Measurements from ENCODE around the gene M1AP. TPM values are rescaled to one million over a fixed set of nuclear protein-coding genes. Genes with fewer than 3 reads are reported as not detected.

Gene M1AP
- total RNA-seq, 4 donors from 2014 or later, result 0.27 TPM; not detected in 3

DNA sequence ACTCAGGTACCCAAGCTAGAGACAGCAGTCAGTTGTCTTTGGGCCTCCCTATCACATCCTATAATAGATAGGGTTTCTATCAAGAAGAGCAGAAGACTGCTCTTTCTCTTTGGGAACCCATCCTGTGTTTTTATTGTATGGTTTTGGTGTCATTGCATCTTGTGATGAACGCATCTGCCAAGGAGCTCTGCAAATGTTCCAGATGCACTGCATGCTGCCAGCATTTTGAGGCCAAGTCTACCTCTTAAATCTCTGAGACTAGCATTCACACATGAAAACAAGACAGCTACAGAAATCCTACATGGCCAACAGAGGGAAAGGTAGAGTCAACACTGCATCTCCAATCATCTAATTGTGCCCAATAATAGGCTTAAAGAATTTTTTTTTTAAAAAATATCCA, 20.0 kb upstream of the M1AP start:
- TF ChIP-seq POLR2AphosphoS5 (IDR thresholded peaks at IDR 0.05) (no peak), POLR2A (IDR thresholded peaks at IDR 0.05) (no peak), EP300 (IDR thresholded peaks at IDR 0.05; ENCODE audit: low read depth) (no peak)
- TF ChIP-seq, protein P1, sequence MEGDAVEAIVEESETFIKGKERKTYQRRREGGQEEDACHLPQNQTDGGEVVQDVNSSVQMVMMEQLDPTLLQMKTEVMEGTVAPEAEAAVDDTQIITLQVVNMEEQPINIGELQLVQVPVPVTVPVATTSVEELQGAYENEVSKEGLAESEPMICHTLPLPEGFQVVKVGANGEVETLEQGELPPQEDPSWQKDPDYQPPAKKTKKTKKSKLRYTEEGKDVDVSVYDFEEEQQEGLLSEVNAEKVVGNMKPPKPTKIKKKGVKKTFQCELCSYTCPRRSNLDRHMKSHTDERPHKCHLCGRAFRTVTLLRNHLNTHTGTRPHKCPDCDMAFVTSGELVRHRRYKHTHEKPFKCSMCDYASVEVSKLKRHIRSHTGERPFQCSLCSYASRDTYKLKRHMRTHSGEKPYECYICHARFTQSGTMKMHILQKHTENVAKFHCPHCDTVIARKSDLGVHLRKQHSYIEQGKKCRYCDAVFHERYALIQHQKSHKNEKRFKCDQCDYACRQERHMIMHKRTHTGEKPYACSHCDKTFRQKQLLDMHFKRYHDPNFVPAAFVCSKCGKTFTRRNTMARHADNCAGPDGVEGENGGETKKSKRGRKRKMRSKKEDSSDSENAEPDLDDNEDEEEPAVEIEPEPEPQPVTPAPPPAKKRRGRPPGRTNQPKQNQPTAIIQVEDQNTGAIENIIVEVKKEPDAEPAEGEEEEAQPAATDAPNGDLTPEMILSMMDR (IDR thresholded peaks at IDR 0.05), result no peak
- no peaks in the 10 kb centered on the region for H3K9me3 ChIP-seq
- H3K27ac ChIP-seq, result no peak overlapping the region
- no peaks in the 10 kb centered on the region for H3K27me3 ChIP-seq
- intact Hi-C loops (cut with DNase I; ENCODE audit: low total_unique reads) (no loop called here), in situ Hi-C loops (cut with MboI; ENCODE audit: low pct_ligation_motif_present in 1 of 4, low pct_unique_long_range_greater_than_20kb in 1 of 4, low sequenced_read_pairs in 3 of 4) (no loop called here)
- H3K4me1 ChIP-seq, result no peaks in the 10 kb centered on the region
- DNase-seq, result no peak
- no peaks in the 10 kb centered on the region for H3K36me3 ChIP-seq
- H3K4me3 ChIP-seq, result no peak overlapping the region
- 96 to 100% methylated on average over 1 of the region's 1 CpG for WGBS, 2 donors (ENCODE audit: low coverage in 1 of 2)

DNA sequence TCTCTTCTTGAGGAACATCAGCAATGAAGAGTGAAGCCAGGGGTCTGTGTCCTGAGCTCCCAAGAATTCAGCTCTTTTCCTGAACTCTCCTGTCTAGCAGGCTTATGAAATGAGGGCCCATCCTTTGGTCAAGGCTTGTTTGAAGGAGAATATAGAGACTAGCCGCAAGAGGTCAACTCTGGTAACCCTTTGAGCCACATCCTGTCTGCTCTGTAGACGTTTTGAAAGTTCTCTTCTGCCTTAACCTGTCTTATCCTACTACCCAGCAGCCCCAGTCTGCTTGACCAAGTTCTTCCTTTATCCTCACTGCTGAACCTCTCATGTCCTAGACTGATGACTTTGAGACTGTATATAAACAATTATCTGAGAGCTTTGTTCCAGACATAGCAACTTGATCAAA, 11.3 kb upstream of the M1AP start:
- 75% methylated on average over 2 of the region's 2 CpGs for WGBS, 2 donors (ENCODE audit: low coverage in 1 of 2)
- Histone ChIP-seq H3K4me3 (no peak overlapping the region), H3K27ac (no peak overlapping the region), H3K27me3 (no peaks in the 10 kb centered on the region), H3K36me3 (no peaks in the 10 kb centered on the region), H3K9me3 (no peaks in the 10 kb centered on the region), H3K4me1 (peaks cover 0 to 6% (median 6%) of the 10 kb centered on the region in 4 donors)
- intact Hi-C loops (cut with DNase I; ENCODE audit: low total_unique reads) (no loop called here), in situ Hi-C loops (cut with MboI; ENCODE audit: low pct_ligation_motif_present in 1 of 4, low pct_unique_long_range_greater_than_20kb in 1 of 4, low sequenced_read_pairs in 3 of 4) (no loop called here)
- TF ChIP-seq POLR2AphosphoS5 (IDR thresholded peaks at IDR 0.05) (no peak), POLR2A (IDR thresholded peaks at IDR 0.05) (no peak), EP300 (IDR thresholded peaks at IDR 0.05; ENCODE audit: low read depth) (no peak)
- TF ChIP-seq, protein P1 (IDR thresholded peaks at IDR 0.05), result no peak
- DNase-seq, result no peak

DNA sequence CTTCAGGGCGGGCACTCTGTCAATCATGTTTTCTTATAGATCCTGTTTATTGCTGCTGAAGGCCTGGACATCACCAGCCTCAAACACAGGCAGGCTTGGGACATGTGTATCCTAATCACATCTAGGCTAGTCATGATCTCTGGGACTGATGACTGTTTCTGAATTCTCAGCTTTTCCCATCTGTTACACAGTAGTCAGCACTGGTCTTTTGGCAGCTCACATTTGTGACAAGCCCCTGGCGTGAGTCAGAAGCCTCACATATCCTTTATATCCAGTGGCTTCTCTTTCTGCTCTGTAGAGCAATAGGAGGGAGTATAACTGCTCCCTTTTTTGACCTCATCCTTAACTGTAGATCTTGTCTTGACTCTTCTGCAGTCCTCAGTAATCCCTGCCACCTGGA, 10.4 kb upstream of the M1AP start:
- DNase-seq, result no peak
- in situ Hi-C loops (cut with MboI; ENCODE audit: low pct_ligation_motif_present in 1 of 4, low pct_unique_long_range_greater_than_20kb in 1 of 4, low sequenced_read_pairs in 3 of 4), result no loop called here
- H3K27me3 ChIP-seq, result no peaks in the 10 kb centered on the region
- peaks cover 0 to 10% (median 9%) of the 10 kb centered on the region in 4 donors for H3K4me1 ChIP-seq
- TF ChIP-seq POLR2A (IDR thresholded peaks at IDR 0.05) (no peak), POLR2AphosphoS5 (IDR thresholded peaks at IDR 0.05) (no peak), EP300 (IDR thresholded peaks at IDR 0.05; ENCODE audit: low read depth) (no peak)
- TF ChIP-seq, protein P1 (IDR thresholded peaks at IDR 0.05), result no peak
- intact Hi-C loops (cut with DNase I; ENCODE audit: low total_unique reads), result no loop called here
- no peaks in the 10 kb centered on the region for H3K36me3 ChIP-seq
- no peak overlapping the region for H3K4me3 ChIP-seq
- 83 to 93% methylated on average over 1 to 2 of the region's 2 CpGs for WGBS, 2 donors (ENCODE audit: low coverage in 1 of 2)
- H3K9me3 ChIP-seq, result no peaks in the 10 kb centered on the region
- no peak overlapping the region for H3K27ac ChIP-seq

DNA sequence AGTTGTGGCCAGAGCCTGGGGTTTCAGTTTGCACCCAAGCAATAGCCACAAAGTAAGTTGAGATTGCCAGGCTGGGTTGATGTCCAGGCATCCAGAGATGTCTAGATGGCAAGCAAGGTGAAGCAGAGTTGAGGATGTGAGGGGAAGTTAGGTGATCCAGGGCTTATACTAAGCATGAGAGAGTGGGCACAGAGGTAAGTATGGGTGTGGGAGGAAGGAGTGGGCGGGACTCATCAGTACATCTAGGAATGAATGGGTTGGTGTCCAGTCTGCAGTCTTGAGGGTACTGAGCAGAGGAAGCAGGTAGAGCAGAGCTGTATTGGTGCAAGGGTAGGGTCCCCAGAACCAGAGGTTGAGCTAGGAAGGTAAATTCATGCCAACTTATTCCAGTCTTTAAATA, 7.4 kb upstream of the M1AP start:
- 83 to 96% methylated on average over 1 of the region's 1 CpG for WGBS, 2 donors (ENCODE audit: low coverage in 1 of 2)

More for the DNA sequence above, 7.4 kb upstream of the M1AP start:
- no peak for TF ChIP-seq POLR2A (IDR thresholded peaks at IDR 0.05)
- no peak for TF ChIP-seq POLR2AphosphoS5 (IDR thresholded peaks at IDR 0.05)
- TF ChIP-seq, protein P1 (IDR thresholded peaks at IDR 0.05), result no peak
- TF ChIP-seq EP300 (IDR thresholded peaks at IDR 0.05; ENCODE audit: low read depth), result no peak
- Histone ChIP-seq H3K4me1 (peaks cover 0 to 11% (median 10%) of the 10 kb centered on the region in 4 donors), H3K4me3 (no peak overlapping the region), H3K27me3 (no peaks in the 10 kb centered on the region), H3K36me3 (no peaks in the 10 kb centered on the region), H3K9me3 (no peaks in the 10 kb centered on the region), H3K27ac (no peak overlapping the region)
- intact Hi-C loops (cut with DNase I; ENCODE audit: low total_unique reads) (no loop called here), in situ Hi-C loops (cut with MboI; ENCODE audit: low pct_ligation_motif_present in 1 of 4, low pct_unique_long_range_greater_than_20kb in 1 of 4, low sequenced_read_pairs in 3 of 4) (no loop called here)
- DNase-seq, result no peak
